Esophagus squamous epithelium (tissue), 4 donors: ENCODE data around the gene THAP7.

Experiments
- CTCF ChIP-seq, 6 experiments: fragments of 450-650 bp in 4 of 6; fragments of 200-600 bp in 2 of 6; sonication (generic) in 2 of 6; IDR thresholded peaks; one replicate each; pipeline ENCODE4 v1.5.1; 2016 to 2019; ENCODE audit warnings: antibody characterized with exemption in 6 of 6, mild to moderate bottlenecking in 4 of 6, moderate library complexity in 4 of 6
- POLR2A ChIP-seq, 4 donors: fragments of 450-650 bp; IDR thresholded peaks; one replicate each; pipeline ENCODE4 v1.6.1; 2017; ENCODE audit warnings: antibody characterized with exemption in 4 of 4, mild to moderate bottlenecking in 4 of 4, moderate library complexity in 3 of 4

GRCh38 chr22:20951151-20951931 lies 50.6 kb downstream of the THAP7 start:
- TF ChIP-seq CTCF (IDR thresholded peaks at IDR 0.05) (no peak), POLR2A (IDR thresholded peaks at IDR 0.05) (no peak)
